Amygdala (tissue), 56 donors: ENCODE data around the gene IFI35.
"Not testable (repeated sequence)": the region's sequence is repeated elsewhere in the genome, so short reads cannot be mapped to it uniquely, and the experiment has no call there.

ENCODE experiments used
- DNase-seq, 56 donors: peaks; one replicate each; lab custom pipeline; 2025; lab: John Stamatoyannopoulos, UW

IFI35 gene

DNA sequence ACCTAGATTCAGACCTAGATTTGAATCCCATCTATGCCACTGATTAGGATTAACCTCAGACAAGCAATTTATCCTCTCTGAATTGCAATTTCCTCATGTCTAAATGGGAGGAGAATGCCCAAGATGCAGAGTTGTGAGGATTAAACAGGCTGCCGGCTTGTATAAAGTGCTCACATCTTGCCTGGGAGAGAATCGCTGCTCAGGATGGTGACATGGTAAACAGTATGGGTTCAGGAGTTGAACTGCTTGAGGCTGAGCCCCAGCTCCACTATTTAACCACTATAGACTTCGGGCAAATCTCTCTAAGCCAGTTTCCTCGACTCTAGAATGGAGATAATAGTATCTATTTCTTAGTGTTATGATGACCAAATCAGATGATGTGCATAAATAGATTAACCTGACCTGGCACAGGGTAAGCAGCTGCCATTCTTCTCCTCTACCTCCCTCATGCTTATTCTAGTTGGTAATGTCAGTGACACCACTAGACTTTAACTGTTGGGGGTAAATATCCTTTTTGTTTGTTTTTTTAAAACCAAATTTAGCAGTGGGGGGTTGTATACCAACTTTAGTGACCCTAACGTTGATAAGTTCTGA lies 9.1 kb upstream of the IFI35 start:
- no peak for DNase-seq

- DNase-seq, result peak; percentile 81 to 100 (median 98)
Measured at GRCh38 chr17:42997984-42998938, 8.3 kb upstream of the IFI35 start, which contains the start of gene RPL27. TSS of gene RPL27 (plus strand) at chr17:42998419. CDS start at chr17:42998751, 332 bp downstream.

DNA sequence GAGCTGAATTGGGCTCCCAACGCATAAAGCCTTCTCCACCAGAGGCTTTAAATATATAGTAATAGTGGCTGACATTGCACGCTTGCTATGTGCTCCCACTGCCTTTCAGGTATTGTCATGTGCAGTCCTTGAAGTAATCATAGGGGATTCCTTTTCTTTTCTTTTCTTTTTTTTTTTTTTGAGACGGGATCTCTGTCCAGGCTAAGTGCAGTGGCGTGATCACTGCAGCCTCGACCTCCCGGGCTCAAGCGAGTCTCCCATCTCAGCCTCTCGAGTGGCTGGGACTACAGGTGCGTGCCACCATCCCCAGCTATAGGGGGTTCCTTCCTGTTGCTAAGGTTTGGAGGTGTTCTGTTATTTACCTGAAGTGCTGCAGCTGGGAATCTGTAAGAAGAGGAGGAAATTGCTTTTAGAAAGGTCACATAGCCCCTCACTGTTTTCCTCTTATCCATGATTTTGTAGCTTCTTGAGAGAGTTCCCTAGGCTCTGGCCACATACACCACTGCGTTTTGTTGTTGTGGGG lies 7.5 kb upstream of the IFI35 start:
- DNase-seq, result no peak

- not testable (repeated sequence) for DNase-seq
Measured at GRCh38 chr17:43000894-43001293, 5.7 kb upstream of the IFI35 start.

DNA sequence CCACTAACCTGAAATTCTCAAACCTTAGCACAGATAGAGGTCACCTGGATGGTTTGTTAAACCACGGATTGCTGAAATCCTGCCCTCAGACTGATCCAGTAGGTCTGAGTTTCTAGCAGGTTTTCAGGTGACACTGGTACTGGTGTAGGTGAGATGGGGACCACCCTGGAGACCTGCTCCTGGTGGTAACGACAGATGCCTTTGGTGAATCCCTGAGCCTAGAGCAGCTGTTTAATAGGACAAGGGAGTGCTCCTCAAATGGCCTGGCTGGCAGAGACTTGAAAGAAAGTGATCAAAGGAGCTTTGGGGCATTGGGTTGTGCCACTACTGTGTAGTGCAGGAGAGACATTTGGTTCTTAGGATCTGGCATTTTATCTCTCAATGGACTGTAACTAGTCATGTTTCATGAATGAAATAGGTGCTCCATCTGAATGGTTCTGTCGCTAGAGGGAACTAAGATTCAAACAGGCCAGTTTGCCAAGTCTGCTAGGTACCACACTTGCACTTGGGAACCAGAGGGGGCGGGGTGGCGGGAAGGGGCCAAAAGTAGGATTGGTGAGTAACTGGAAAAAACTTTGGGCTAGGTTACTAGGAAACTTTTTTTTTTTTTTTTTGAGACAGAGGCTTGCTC lies 2.9 kb upstream of the IFI35 start:
- DNase-seq, result peak in 1 of 56 donors; percentile 11

DNA sequence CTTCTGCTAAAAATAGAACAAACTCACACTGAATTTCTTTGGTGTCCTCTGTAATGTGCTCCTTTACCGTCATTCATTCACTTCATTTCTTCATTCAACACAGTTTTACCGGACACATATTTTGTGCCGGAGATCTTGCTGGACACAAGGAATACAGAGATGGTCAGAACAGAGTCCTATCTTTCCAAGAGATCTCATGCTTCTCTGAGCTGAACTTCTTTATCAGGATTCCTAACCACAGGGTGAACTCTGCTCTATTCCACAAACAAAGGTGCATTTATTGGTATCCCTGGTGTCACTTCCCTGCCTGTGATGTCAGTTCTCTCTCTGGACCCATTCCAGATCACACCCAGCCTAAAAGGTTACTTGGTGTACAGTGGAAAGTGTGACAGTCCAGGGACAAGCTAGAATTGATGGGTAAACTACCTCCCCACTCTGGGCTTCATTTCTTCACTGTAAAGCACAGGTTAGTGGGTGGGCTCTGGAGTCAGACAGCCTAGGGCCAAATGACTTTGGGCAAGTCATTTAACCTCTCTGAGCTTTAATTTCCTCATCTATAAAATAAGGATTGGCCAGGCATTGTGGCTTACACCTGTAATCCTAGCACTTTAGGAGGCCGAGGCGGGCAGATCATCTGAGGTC lies 4.2 kb downstream of the IFI35 start:
- DNase-seq, result no peak

DNA sequence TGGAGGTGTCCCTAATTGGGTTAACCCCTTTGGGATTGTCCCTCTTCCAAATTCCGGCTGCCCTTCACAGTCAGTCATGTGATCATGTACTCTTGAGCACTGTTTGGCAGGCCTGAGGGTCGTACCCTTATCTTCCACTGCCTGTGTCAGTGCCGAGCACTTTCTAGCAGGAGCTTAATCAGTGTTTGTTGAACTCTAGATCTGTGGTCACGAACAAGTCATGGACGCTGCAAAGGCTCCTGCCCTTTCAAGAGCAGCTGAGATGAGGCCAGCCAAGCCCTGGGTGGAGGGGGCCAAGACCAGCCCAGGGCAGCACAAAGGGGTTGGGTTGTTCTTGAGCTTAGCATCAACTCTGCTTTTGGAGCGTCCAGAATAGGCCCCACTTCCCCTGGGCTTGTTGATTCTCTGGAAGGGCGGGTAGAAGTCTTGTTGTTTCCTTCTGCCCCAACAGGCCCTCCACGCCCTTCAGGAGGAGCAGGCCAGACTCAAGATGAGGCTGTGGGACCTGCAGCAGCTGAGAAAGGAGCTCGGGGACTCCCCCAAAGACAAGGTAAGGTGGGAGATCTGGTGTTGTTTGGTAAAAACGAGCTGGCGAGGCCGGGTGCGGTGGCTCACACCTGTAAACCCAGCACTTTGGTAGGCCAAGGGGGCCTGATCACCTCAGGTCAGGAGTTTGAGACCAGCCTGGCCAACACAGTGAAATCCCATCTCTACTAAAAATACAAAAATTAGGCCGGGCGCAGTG lies 5.3 kb downstream of the IFI35 start:
- no peak for DNase-seq

GRCh38 chr17:43013296-43013695 lies 6.7 kb downstream of the IFI35 start:
- DNase-seq, result no peak

DNA sequence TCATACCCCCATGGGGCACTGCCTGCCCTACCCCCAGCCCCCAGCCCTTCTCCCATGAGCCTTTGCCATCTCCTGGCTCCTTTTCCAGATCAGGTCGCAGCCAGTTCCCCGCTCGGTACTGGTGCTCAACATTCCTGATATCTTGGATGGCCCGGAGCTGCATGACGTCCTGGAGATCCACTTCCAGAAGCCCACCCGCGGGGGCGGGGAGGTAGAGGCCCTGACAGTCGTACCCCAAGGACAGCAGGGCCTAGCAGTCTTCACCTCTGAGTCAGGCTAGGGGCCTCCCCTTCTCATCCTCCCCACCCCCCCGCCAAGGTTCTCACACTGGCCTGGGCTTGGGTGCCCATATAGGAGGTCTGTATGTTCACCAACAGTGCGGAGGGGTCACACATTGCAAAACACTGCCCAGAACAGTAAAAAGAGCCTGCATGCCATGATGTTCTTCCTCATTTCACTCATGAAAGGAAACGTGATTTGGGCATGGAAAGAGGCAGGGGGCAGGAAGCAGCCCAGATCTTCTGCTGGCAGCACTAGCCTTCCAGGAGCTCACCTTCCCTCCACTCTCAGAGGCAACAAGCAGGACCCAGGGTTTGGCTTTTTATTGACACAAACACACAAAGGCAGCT lies 7.5 kb downstream of the IFI35 start:
- no peak for DNase-seq

- no peak for DNase-seq
Measured at GRCh38 chr17:43014649-43015542, 8.3 kb downstream of the IFI35 start.

DNA sequence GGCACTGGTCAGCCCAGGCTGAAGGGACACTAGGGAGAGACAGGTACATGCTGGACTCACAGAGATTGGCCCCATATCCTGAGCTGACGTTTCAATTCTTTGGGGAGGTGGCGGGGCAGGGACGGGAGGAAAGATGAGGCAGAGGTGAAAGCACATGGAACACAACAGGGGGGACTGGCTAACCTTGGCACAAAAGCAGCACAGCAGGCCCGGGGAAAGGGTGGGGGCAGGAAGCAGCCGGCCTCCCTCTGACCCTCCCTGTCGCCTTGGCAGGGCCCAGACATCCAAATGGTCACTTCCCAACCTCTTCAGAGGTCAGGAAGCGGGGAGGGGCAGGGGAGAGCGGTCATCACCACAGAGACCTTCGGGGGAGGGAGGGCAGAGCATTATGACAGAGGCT lies 9.0 kb downstream of the IFI35 start:
- no peak for DNase-seq

- no peak for DNase-seq
Measured at GRCh38 chr17:43016216-43016615, 9.6 kb downstream of the IFI35 start.

- DNase-seq, result peak in 8 of 56 donors; percentile 7 to 48 (median 20)
Measured at GRCh38 chr17:43018008-43018853, 11.6 kb downstream of the IFI35 start.

- DNase-seq, result no peak
Measured at GRCh38 chr17:43018932-43019331, 12.3 kb downstream of the IFI35 start.

- DNase-seq, result no peak
Measured at GRCh38 chr17:43019418-43019817, 12.8 kb downstream of the IFI35 start.

GRCh38 chr17:43020030-43020621 lies 13.5 kb downstream of the IFI35 start:
- no peak for DNase-seq
